ENCODE measurements around the gene NETO1.

DNA sequence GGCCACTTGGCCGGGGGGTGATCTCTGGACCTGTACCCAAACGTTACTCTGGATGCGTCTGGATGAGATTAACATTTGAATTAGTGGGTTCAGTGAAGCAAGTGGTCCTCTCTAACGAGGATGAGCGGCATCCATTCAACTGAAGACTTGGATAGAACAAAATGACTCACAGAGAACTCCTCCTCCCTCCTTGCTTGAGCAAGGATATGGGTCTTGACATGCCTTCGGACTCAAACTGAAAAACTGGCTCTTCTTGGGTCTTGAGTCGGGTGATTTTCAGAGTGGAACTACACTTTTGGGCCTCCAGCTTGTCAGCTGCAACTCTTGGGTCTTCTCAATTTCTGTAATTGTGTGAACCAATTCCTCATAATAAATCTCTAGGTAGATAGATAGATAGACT, 47.2 kb downstream of the NETO1 start:
- TF ChIP-seq, protein P1, sequence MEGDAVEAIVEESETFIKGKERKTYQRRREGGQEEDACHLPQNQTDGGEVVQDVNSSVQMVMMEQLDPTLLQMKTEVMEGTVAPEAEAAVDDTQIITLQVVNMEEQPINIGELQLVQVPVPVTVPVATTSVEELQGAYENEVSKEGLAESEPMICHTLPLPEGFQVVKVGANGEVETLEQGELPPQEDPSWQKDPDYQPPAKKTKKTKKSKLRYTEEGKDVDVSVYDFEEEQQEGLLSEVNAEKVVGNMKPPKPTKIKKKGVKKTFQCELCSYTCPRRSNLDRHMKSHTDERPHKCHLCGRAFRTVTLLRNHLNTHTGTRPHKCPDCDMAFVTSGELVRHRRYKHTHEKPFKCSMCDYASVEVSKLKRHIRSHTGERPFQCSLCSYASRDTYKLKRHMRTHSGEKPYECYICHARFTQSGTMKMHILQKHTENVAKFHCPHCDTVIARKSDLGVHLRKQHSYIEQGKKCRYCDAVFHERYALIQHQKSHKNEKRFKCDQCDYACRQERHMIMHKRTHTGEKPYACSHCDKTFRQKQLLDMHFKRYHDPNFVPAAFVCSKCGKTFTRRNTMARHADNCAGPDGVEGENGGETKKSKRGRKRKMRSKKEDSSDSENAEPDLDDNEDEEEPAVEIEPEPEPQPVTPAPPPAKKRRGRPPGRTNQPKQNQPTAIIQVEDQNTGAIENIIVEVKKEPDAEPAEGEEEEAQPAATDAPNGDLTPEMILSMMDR (IDR thresholded peaks at IDR 0.05) = no peak
- TF ChIP-seq POLR2A (IDR thresholded peaks at IDR 0.05) = no peak
